NCI-H748 (cell line): ENCODE measurements around the gene PRDM15.

Experiments used
- DNase-seq: peaks from one replicate; lab custom pipeline; 2025; ENCODE audit not compliant: unreplicated experiment; lab: John Stamatoyannopoulos, UW

The PRDM15 gene

GRCh38 chr21:41784456-41785102 is 94.6 kb downstream of the PRDM15 start:
- no peak for DNase-seq

- DNase-seq: peak; percentile 97
Observed at GRCh38 chr21:41783476-41784180, 95.5 kb downstream of the PRDM15 start.

GRCh38 chr21:41781050-41781410 is 98.1 kb downstream of the PRDM15 start:
- no peak for DNase-seq

GRCh38 chr21:41780337-41781049 is 98.7 kb downstream of the PRDM15 start:
- DNase-seq: no peak

GRCh38 chr21:41779659-41780058 is 99.5 kb downstream of the PRDM15 start:
- DNase-seq: peak; percentile 65

GRCh38 chr21:41778930-41779600 is 100.1 kb downstream of the PRDM15 start:
- peak; percentile 86 for DNase-seq

- peak; percentile 80 for DNase-seq
Observed at GRCh38 chr21:41777951-41778815, 101.0 kb downstream of the PRDM15 start.

GRCh38 chr21:41776778-41777177 is 102.4 kb downstream of the PRDM15 start:
- no peak for DNase-seq

GRCh38 chr21:41775149-41775472 is 104.0 kb downstream of the PRDM15 start:
- no peak for DNase-seq

GRCh38 chr21:41774467-41775148 is 104.5 kb downstream of the PRDM15 start:
- DNase-seq: no peak

GRCh38 chr21:41772351-41773080 is 106.6 kb downstream of the PRDM15 start:
- DNase-seq: no peak

GRCh38 chr21:41771625-41771945 is 107.6 kb downstream of the PRDM15 start:
- DNase-seq: no peak

GRCh38 chr21:41770901-41771624 is 108.1 kb downstream of the PRDM15 start:
- no peak for DNase-seq

- DNase-seq: no peak
Observed at GRCh38 chr21:41769933-41770332, 109.2 kb downstream of the PRDM15 start.

GRCh38 chr21:41769521-41769920 is 109.6 kb downstream of the PRDM15 start:
- DNase-seq: no peak

GRCh38 chr21:41769111-41769510 is 110.0 kb downstream of the PRDM15 start:
- peak; percentile 23 for DNase-seq

- DNase-seq: peak; percentile 71
Observed at GRCh38 chr21:41768437-41769042, 110.6 kb downstream of the PRDM15 start.

GRCh38 chr21:41767606-41768436 is 111.3 kb downstream of the PRDM15 start:
- peak; percentile 44 for DNase-seq
